HepG2 (cell line): ENCODE data around the gene ANXA9. TPM values are rescaled to one million over a fixed set of nuclear protein-coding genes. Genes with fewer than 3 reads are reported as not detected.

Source experiments
- ATAC-seq: fragments of 200-7000 bp; cut with Tn5 transposase; 3 replicates; pipeline ENCODE4 v1.9.1; 2020; ENCODE audit warnings: mild to moderate bottlenecking, moderate library complexity
- BruUV-seq: library from RNA; stranded (reverse); fragments of 400-500 nt; replicated peaks from 2 replicates; lab custom pipeline; 2021; lab: Mats Ljungman, UMichigan
- CTCF ChIA-PET: fragments of 300-600 bp; formaldehyde crosslinking; extraction: SDS; loops from one replicate; lab custom pipeline; 2021; ENCODE audit warnings: low total read pairs, inconsistent platforms, low intra/inter-chr PET ratio; lab: Yijun Ruan, JAX
- POLR2A ChIA-PET: fragments of 350-600 bp; sonication (Branson Sonifier 250); formaldehyde crosslinking; loops from one replicate; lab custom pipeline; 2020; ENCODE audit warnings: antibody characterized with exemption, inconsistent platforms; lab: Yijun Ruan, JAX
- DNase-seq: peaks from one replicate; pipeline ENCODE4 v3.0.0-alpha.2; 2015; ENCODE audit warnings: low spot score
- FAIRE-seq: peaks from 3 replicates; lab custom pipeline; 2011; peaks lifted over from hg19 to GRCh38; lab: Jason Lieb, UNC
- H2AFZ ChIP-seq: one replicate; pipeline ENCODE4 v1.6.1; 2011; ENCODE audit warnings: low read length, inconsistent platforms
- H3K27ac ChIP-seq: fragments of 300-600 bp; 3 replicates; pipeline ENCODE4 v1.8.0; 2011; ENCODE audit warnings: mixed run types, mild to moderate bottlenecking, mixed read lengths, low read length, inconsistent platforms; ENCODE audit not compliant: insufficient read depth; ENCODE audit errors: extremely low read length
- H3K27me3 ChIP-seq, 2 experiments: fragments of 200-600 bp in 1 of 2; 2 replicates in 1 of 2; 3 replicates in 1 of 2; pipeline versions ENCODE4 v1.6.0 to v1.8.0; 2011; ENCODE audit warnings: low read length in 2 of 2, mild to moderate bottlenecking in 2 of 2, moderate library complexity in 2 of 2, inconsistent platforms in 1 of 2; ENCODE audit not compliant: insufficient read depth in 2 of 2, control insufficient read depth in 1 of 2
- H3K36me3 ChIP-seq, 2 experiments: fragments of 200-600 bp in 1 of 2; replicated peaks in 1 of 2; 2 replicates in 1 of 2; 3 replicates in 1 of 2; pipeline versions ENCODE4 v1.5.1 to v1.8.0; 2011; ENCODE audit warnings: low read length in 2 of 2, inconsistent platforms in 1 of 2; ENCODE audit not compliant: insufficient read depth in 2 of 2, control insufficient read depth in 1 of 2
- H3K4me1 ChIP-seq: 2 replicates; pipeline ENCODE4 v1.5.1; 2012; ENCODE audit warnings: low read length, inconsistent platforms; ENCODE audit not compliant: insufficient read depth
- H3K4me2 ChIP-seq: 2 replicates; pipeline ENCODE4 v1.6.0; 2011; ENCODE audit warnings: low read depth, low read length, inconsistent platforms
- H3K4me3 ChIP-seq, 3 experiments: fragments of 200-600 bp in 1 of 3; sonication (generic), shearing (Covaris generic) in 1 of 3; replicated peaks in 1 of 3; 2 replicates each; pipeline ENCODE4 v1.5.1; 2011 to 2016; ENCODE audit warnings: low read length in 3 of 3, inconsistent platforms in 2 of 3, low read depth in 2 of 3, mild to moderate bottlenecking in 2 of 3, control low read depth in 1 of 3, mixed read lengths in 1 of 3; ENCODE audit not compliant: insufficient read depth in 1 of 3
- H3K79me2 ChIP-seq: one replicate; pipeline ENCODE4 v1.6.1; 2011; ENCODE audit warnings: low read length, inconsistent platforms; ENCODE audit not compliant: insufficient read depth
- H3K9ac ChIP-seq: 2 replicates; pipeline ENCODE4 v1.6.0; 2011; ENCODE audit warnings: mild to moderate bottlenecking, low read depth, low read length, inconsistent platforms; ENCODE audit not compliant: insufficient read depth
- H3K9me3 ChIP-seq: 2 replicates; pipeline ENCODE4 v1.5.1; 2012; ENCODE audit warnings: mild to moderate bottlenecking, low read length
- H4K20me1 ChIP-seq: 2 replicates; pipeline ENCODE4 v1.6.0; 2011; ENCODE audit warnings: inconsistent platforms, mild to moderate bottlenecking, low read length, moderate library complexity; ENCODE audit not compliant: insufficient read depth
- CTCF ChIP-seq: sonication (generic); formaldehyde crosslinking; IDR thresholded peaks from 2 replicates; pipeline ENCODE4 v1.5.0; 2020; ENCODE audit warnings: mild to moderate bottlenecking, missing genetic modification reagents, moderate library complexity
- DBP ChIP-seq: sonication (generic); formaldehyde crosslinking; IDR thresholded peaks from 2 replicates; pipeline ENCODE4 v1.4.0; 2020; ENCODE audit warnings: missing genetic modification reagents; ENCODE audit errors: not compliant biosample characterization
- ELF4 ChIP-seq: sonication (generic); formaldehyde crosslinking; IDR thresholded peaks from 2 replicates; pipeline ENCODE4 v1.5.0; 2020; ENCODE audit warnings: missing genetic modification reagents, mild to moderate bottlenecking, moderate library complexity, borderline replicate concordance
- HNF1B ChIP-seq: sonication (generic); formaldehyde crosslinking; IDR thresholded peaks from 2 replicates; pipeline ENCODE4 v1.5.1; 2020; ENCODE audit warnings: mild to moderate bottlenecking, moderate library complexity, missing genetic modification reagents
- MAFF ChIP-seq: IDR thresholded peaks from 2 replicates; pipeline ENCODE4 v1.6.1; 2011; ENCODE audit warnings: low read depth, low read length, improper control_type of control experiment
- MATR3 ChIP-seq: sonication (generic); formaldehyde crosslinking; IDR thresholded peaks from 2 replicates; pipeline ENCODE4 v1.4.0; 2020; ENCODE audit warnings: missing genetic modification reagents
- NKX3-1 ChIP-seq: sonication (generic); formaldehyde crosslinking; IDR thresholded peaks from 2 replicates; pipeline ENCODE4 v1.5.0; 2020; ENCODE audit warnings: missing genetic modification reagents
- REL ChIP-seq: sonication (generic); formaldehyde crosslinking; conservative IDR thresholded peaks from 2 replicates; pipeline ENCODE4 v1.8.0; 2022; ENCODE audit warnings: mild to moderate bottlenecking, missing genetic modification reagents, moderate library complexity
- SMAD9 ChIP-seq: sonication (generic); formaldehyde crosslinking; IDR thresholded peaks from 2 replicates; pipeline ENCODE4 v1.5.1; 2020; ENCODE audit warnings: mild to moderate bottlenecking, missing genetic modification reagents
- TBP ChIP-seq: sonication (generic); formaldehyde crosslinking; IDR thresholded peaks from 2 replicates; pipeline ENCODE4 v1.5.0; 2020; ENCODE audit warnings: missing genetic modification reagents
- TEAD3 ChIP-seq: optimal IDR thresholded peaks from 2 replicates; pipeline ENCODE3; 2016; ENCODE audit warnings: borderline replicate concordance
- THAP8 ChIP-seq: sonication (generic); formaldehyde crosslinking; IDR thresholded peaks from 2 replicates; pipeline ENCODE4 v1.5.1; 2020; ENCODE audit warnings: missing genetic modification reagents, mild to moderate bottlenecking, borderline replicate concordance
- XRCC5 ChIP-seq: fragments of 200-400 bp; formaldehyde crosslinking; optimal IDR thresholded peaks from 2 replicates; pipeline ENCODE3; 2017; ENCODE audit warnings: mild to moderate bottlenecking, low read length
- ZFP37 ChIP-seq: sonication (generic); formaldehyde crosslinking; IDR thresholded peaks from 2 replicates; pipeline ENCODE4 v1.4.0; 2020; ENCODE audit warnings: missing genetic modification reagents, borderline replicate concordance
- ZNF772 ChIP-seq: sonication (generic); formaldehyde crosslinking; IDR thresholded peaks from 2 replicates; pipeline ENCODE4 v1.5.0; 2020; ENCODE audit warnings: mild to moderate bottlenecking, missing genetic modification reagents
- WGBS: methylation state at CpG from one replicate; pipeline ENCODE4 v1.1.6; 2017; ENCODE audit warnings: low lambda C conversion rate; 5-methylcytosine and 5-hydroxymethylcytosine counted together
- in situ Hi-C: cut with HindIII; loops from 2 replicates; pipeline ENCODE4 v1.10.0; 2017; ENCODE audit warnings: low pct_unique_long_range_greater_than_20kb; ENCODE audit not compliant: extremely low pct_ligation_motif_present
- intact Hi-C: fragments of 100-400 bp; cut with micrococcal nuclease; formaldehyde crosslinking; loops from one replicate; pipeline ENCODE4 v1.10.0; 2022; ENCODE audit not compliant: unreplicated experiment
- polyA plus RNA-seq, 8 experiments: library from polyadenylated mRNA; depleted of rRNA in 3 of 8; stranded (reverse) in 7 of 8; unstranded in 1 of 8; fragments of >200 nt; fragmentation: Illumina TruSeq in 4 of 8; extraction: Trizol in 4 of 8; gene quantifications; 2 replicates each; pipeline versions ENCODE4 v1.2.1 to v1.2.3, GENCODE V29; 2011 to 2016; ENCODE audit warnings: low read depth in 4 of 8, missing spikeins in 1 of 8, mixed read lengths in 1 of 8; ENCODE audit not compliant: insufficient read depth in 1 of 8
- total RNA-seq, 5 experiments: library from RNA; depleted of rRNA; stranded (reverse); fragments of >200 nt; fragmentation: Illumina TruSeq; extraction: Trizol; gene quantifications; 2 replicates each; pipeline ENCODE4 v1.2.3, GENCODE V29; 2016; ENCODE audit warnings: low read depth in 1 of 5

The ANXA9 gene
- total and polyA plus RNA-seq, 2 of the 13 experiments (the other 11 are each of a cell fraction or from before 2014, with no cell fraction given), result 13.3 to 23.9 TPM

GRCh38 chr1:150985179-150985825, 3.2 kb downstream of the ANXA9 start (continued):
- TF ChIP-seq XRCC5, result no peak
- TF ChIP-seq MATR3, result no peak
- TF ChIP-seq ELF4 (CRISPR knock-in tag), result no peak
- TF ChIP-seq ZNF772, result no peak
- no peak for TF ChIP-seq TBP
- no peak for TF ChIP-seq SMAD9 (CRISPR knock-in tag)
- TF ChIP-seq TEAD3 (CRISPR knock-in tag), result peak; percentile 62
- no peak for TF ChIP-seq DBP (CRISPR knock-in tag)

GRCh38 chr1:150987924-150988323, 5.8 kb downstream of the ANXA9 start:
- in situ Hi-C loops, result no loop called here

More at GRCh38 chr1:150987924-150988323, 5.8 kb downstream of the ANXA9 start:
- POLR2A ChIA-PET, result interaction anchor here (0.8 kb wide), 1 partner anchor 19 kb away, joined by 3 read pairs; the partner anchor contains the start of gene MINDY1
- Histone ChIP-seq H3K79me2 (peaks cover 2% of the 10 kb centered on the region), H3K4me3 (no peak overlapping the region), H3K27me3 (no peaks in the 10 kb centered on the region), H3K4me1 (peaks cover 22% of the 10 kb centered on the region), H2AFZ (no peak overlapping the region), H3K9me3 (no peaks in the 10 kb centered on the region), H3K4me2 (no peak overlapping the region), H3K9ac (no peak overlapping the region), H4K20me1 (no peaks in the 10 kb centered on the region), H3K27ac (no peak overlapping the region), H3K36me3 (peaks cover 7 to 12% of the 10 kb centered on the region in 2 experiments; a peak in 2 of 5 replicates)
- TF ChIP-seq NKX3-1 (CRISPR knock-in tag) (no peak), CTCF (CRISPR knock-in tag) (no peak), HNF1B (CRISPR knock-in tag) (no peak), REL (CRISPR knock-in tag) (no peak), ZFP37 (CRISPR knock-in tag) (no peak), MAFF (no peak), THAP8 (no peak)
- intact Hi-C loops, result no loop called here
- DNase-seq, result no peak
- 95% methylated on average over 7 of the region's 7 CpGs for WGBS
- BruUV-seq, result no TSS peak
- FAIRE-seq, result no peak
- CTCF ChIA-PET, result no interaction called here
- ATAC-seq, result no peak
